SK-N-MC (cell line): Measurements from ENCODE around the gene MXRA8.

Experiments
- DNase-seq: peaks from one replicate; pipeline ENCODE4 v3.0.0-alpha.2; 2011; ENCODE audit warnings: low read depth, low spot score
- H3K27ac ChIP-seq: fragments of 200-600 bp; sonication (generic); 2 replicates; pipeline ENCODE4 v1.5.1; 2016; ENCODE audit warnings: mixed run types
- H3K36me3 ChIP-seq: fragments of 200-600 bp; sonication (generic); 2 replicates; pipeline ENCODE4 v1.6.1; 2017; ENCODE audit warnings: antibody characterized with exemption, low read length, mixed read lengths; ENCODE audit not compliant: insufficient read depth
- H3K4me3 ChIP-seq: fragments of 200-600 bp; sonication (generic); 2 replicates; pipeline ENCODE4 v1.5.1; 2016
- H3K9ac ChIP-seq: fragments of 200-600 bp; sonication (generic); 2 replicates; pipeline ENCODE4 v1.8.0; 2017; ENCODE audit warnings: mixed run types, mixed read lengths; ENCODE audit not compliant: insufficient read length
- H3K9me3 ChIP-seq: fragments of 200-600 bp; sonication (generic); 2 replicates; pipeline ENCODE4 v1.6.1; 2017; ENCODE audit warnings: low read depth, mild to moderate bottlenecking, antibody characterized with exemption, low read length, moderate library complexity, mixed read lengths
- EZH2 ChIP-seq: fragments of 200-600 bp; sonication (generic); IDR thresholded peaks from one replicate; pipeline ENCODE4 v1.6.1; 2017; ENCODE audit warnings: antibody characterized with exemption
- FOXP2 ChIP-seq: optimal IDR thresholded peaks from 2 replicates; pipeline ENCODE3; 2011; ENCODE audit warnings: mild to moderate bottlenecking, moderate library complexity; ENCODE audit not compliant: insufficient read depth; ENCODE audit errors: extremely low read length, control extremely low read depth
- POLR2AphosphoS5 ChIP-seq: IDR thresholded peaks from 2 replicates; pipeline ENCODE4 v1.6.1; 2012; ENCODE audit warnings: mild to moderate bottlenecking, low read depth, low read length, borderline replicate concordance

The MXRA8 gene

DNA sequence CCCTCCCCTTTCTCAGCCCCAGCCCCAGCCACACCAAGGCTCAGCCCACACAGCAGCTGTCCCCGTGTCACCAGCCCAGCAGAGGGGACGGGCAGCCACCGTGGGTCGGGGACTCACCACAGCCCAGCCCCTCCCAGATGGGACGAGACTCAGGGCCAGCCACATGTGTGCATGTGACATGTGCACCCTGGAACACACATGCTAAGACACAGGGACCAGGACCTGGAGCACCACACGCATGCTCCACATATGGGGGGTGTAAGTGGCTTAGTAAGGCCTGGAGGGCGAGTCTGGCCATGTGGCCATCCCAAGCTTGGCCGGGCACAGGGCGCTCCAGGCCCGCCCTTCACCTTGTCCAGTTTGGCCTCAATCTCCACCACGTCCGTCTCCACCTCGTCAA is 54.6 kb downstream of the MXRA8 start:
- TF ChIP-seq EZH2 (no peak), POLR2AphosphoS5 (0 out of 2 replicates have a peak, but pooled peaks have one; percentile 8), FOXP2 (no peak)
- Histone ChIP-seq H3K36me3 (no peaks in the 10 kb centered on the region), H3K9ac (peak overlapping the region; percentile 66), H3K9me3 (no peaks in the 10 kb centered on the region), H3K27ac (no peak overlapping the region), H3K4me3 (no peak overlapping the region)
- no peak for DNase-seq

DNA sequence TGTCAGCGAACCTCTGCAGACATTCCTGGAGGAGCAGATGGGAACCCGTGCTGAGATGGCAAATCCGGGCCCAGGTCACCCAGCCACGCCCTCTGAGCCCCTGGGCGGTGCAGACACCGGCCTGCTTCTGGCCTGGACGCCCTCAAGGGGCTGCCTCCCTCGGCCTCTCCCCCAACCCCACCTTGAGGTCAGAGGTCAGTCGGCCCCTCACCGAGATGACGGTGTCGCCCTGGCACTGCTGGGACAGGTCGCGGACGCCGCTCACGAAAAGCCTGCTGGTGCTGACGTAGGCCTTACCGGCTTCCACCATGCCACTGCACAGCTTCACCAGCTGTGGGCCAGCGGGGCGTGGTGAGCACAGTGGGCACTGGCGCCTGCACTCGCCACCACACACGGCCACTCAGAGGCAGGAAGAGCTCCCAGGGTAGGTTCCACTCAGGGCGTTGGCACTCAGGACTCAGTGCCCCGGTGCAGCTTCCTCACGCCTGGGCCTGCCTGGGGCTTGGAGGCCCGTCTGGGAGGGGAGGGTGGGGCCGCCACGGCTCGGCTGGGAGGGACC is 55.3 kb downstream of the MXRA8 start:
- TF ChIP-seq POLR2AphosphoS5 = no peak
- no peak for TF ChIP-seq FOXP2
- TF ChIP-seq EZH2 = no peak
- no peak for DNase-seq
- no peak overlapping the region for H3K27ac ChIP-seq
- no peak overlapping the region for H3K4me3 ChIP-seq
- H3K9ac ChIP-seq = no peak overlapping the region
- H3K36me3 ChIP-seq = no peaks in the 10 kb centered on the region
- no peaks in the 10 kb centered on the region for H3K9me3 ChIP-seq
